Endodermal cell (in vitro differentiated cells): ENCODE results near the gene INVS. TPM values are rescaled to one million over a fixed set of nuclear protein-coding genes. Genes with fewer than 3 reads are reported as not detected.
"Not testable (repeated sequence)": the region's sequence is repeated elsewhere in the genome, so short reads cannot be mapped to it uniquely, and the experiment has no call there.

Experiments used
- DNase-seq: peaks from one replicate; pipeline ENCODE4 v3.0.0-alpha.2; 2017
- H3K27ac ChIP-seq: 2 replicates; pipeline ENCODE4 v1.5.1; 2013; ENCODE audit warnings: mild to moderate bottlenecking, low read depth, low read length, moderate library complexity
- H3K27me3 ChIP-seq: 2 replicates; pipeline ENCODE4 v1.6.1; 2013; ENCODE audit warnings: mild to moderate bottlenecking, low read length, moderate library complexity; ENCODE audit not compliant: insufficient read depth, control insufficient read depth, poor library complexity, severe bottlenecking
- H3K36me3 ChIP-seq: 2 replicates; pipeline ENCODE4 v1.7.0; 2013; ENCODE audit warnings: mild to moderate bottlenecking, low read length, moderate library complexity; ENCODE audit not compliant: control insufficient read depth, insufficient read depth
- H3K4me1 ChIP-seq: one replicate; pipeline ENCODE4 v1.7.0; 2013; ENCODE audit warnings: low read length; ENCODE audit not compliant: control insufficient read depth, insufficient read depth
- H3K4me3 ChIP-seq: 2 replicates; pipeline ENCODE4 v1.5.1; 2013; ENCODE audit warnings: mild to moderate bottlenecking, low read length, moderate library complexity
- H3K9ac ChIP-seq: 2 replicates; pipeline ENCODE4 v1.6.1; 2013; ENCODE audit warnings: mild to moderate bottlenecking, low read length, moderate library complexity; ENCODE audit not compliant: poor library complexity, severe bottlenecking; ENCODE audit errors: extremely low read depth
- H3K9me3 ChIP-seq: 2 replicates; pipeline ENCODE4 v1.6.1; 2013; ENCODE audit warnings: mild to moderate bottlenecking, low read length, moderate library complexity; ENCODE audit not compliant: control insufficient read depth
- H3K27ac Mint-ChIP-seq: 2 replicates; pipeline ENCODE4 v1.8.0; 2020; ENCODE audit warnings: mixed read lengths
- H3K27me3 Mint-ChIP-seq: 2 replicates; pipeline ENCODE4 v1.8.0; 2021; ENCODE audit warnings: mild to moderate bottlenecking, mixed read lengths; ENCODE audit not compliant: insufficient read depth
- H3K36me3 Mint-ChIP-seq: 2 replicates; pipeline ENCODE4 v1.8.0; 2020; ENCODE audit warnings: low read depth, mixed read lengths
- H3K4me1 Mint-ChIP-seq: 2 replicates; pipeline ENCODE4 v1.8.0; 2020; ENCODE audit warnings: mixed read lengths
- H3K4me3 Mint-ChIP-seq: 2 replicates; pipeline ENCODE4 v1.8.0; 2020; ENCODE audit warnings: mild to moderate bottlenecking, moderate library complexity, mixed read lengths
- H3K9me3 Mint-ChIP-seq: 2 replicates; pipeline ENCODE4 v1.8.0; 2020; ENCODE audit warnings: mild to moderate bottlenecking, mixed read lengths
- WGBS, 2 experiments: methylation state at CpG; one replicate each; pipeline versions ENCODE4 v1.1.5 to v1.1.7; 2013; ENCODE audit warnings: missing lambda C conversion rate in 2 of 2, mixed read lengths in 1 of 2; ENCODE audit not compliant: insufficient coverage in 1 of 2, insufficient read length in 1 of 2; 5-methylcytosine and 5-hydroxymethylcytosine counted together
- total RNA-seq, 2 donors: library from RNA; stranded (reverse); fragmentation: NEBNext Ultra II Directional in 1 of 2; extraction: Animal tissue kit (Norgen Biotek cat#: 25700) in 1 of 2; gene quantifications; 2 replicates in 1 of 2; 3 replicates in 1 of 2; pipeline ENCODE4 v1.2.1, GENCODE V29; 2021
- TF ChIP-seq, protein P1 (sequence below): fragments of 200-600 bp; sonication (generic); conservative IDR thresholded peaks from 2 replicates; pipeline ENCODE4 v1.5.0; 2021; ENCODE audit warnings: antibody characterized with exemption, mild to moderate bottlenecking

INVS gene
- total RNA-seq, 2 donors from 2014 or later = 22.8 to 26.6 TPM

DNA sequence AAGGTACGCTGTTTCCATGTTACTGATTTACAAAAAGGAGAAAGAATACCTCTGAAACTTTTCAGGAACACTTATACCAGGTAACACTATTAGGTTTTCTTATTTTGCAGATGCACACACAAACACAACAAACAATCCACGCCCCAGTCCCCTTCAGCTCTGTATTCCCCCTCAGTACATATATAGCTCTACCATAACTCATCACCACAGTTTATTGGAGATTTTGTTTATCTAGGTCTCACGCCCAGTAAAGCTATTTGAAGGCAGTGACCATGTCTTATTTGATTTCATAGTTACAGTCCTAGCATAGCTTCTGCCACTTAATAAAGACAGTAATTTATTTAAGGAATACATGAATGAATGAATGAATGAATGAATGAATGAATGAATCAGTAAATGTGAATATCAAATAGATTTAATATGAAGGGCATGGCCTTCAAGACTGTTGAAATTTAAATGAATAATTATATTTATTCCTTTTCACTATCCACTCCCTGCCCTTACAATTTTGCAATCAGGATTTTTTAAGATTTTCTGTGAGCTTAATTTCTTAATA, 32.9 kb downstream of the INVS start:
- no peaks in the 10 kb centered on the region for H3K27me3 ChIP-seq
- H3K27ac Mint-ChIP-seq = no peak overlapping the region
- H3K27me3 Mint-ChIP-seq = no peaks in the 10 kb centered on the region
- no peaks in the 10 kb centered on the region for H3K4me1 Mint-ChIP-seq
- no peak overlapping the region for H3K4me3 Mint-ChIP-seq
- H3K27ac ChIP-seq = no peak overlapping the region
- peaks cover 21% of the 10 kb centered on the region for H3K36me3 Mint-ChIP-seq
- TF ChIP-seq, protein P1, sequence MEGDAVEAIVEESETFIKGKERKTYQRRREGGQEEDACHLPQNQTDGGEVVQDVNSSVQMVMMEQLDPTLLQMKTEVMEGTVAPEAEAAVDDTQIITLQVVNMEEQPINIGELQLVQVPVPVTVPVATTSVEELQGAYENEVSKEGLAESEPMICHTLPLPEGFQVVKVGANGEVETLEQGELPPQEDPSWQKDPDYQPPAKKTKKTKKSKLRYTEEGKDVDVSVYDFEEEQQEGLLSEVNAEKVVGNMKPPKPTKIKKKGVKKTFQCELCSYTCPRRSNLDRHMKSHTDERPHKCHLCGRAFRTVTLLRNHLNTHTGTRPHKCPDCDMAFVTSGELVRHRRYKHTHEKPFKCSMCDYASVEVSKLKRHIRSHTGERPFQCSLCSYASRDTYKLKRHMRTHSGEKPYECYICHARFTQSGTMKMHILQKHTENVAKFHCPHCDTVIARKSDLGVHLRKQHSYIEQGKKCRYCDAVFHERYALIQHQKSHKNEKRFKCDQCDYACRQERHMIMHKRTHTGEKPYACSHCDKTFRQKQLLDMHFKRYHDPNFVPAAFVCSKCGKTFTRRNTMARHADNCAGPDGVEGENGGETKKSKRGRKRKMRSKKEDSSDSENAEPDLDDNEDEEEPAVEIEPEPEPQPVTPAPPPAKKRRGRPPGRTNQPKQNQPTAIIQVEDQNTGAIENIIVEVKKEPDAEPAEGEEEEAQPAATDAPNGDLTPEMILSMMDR = no peak
- DNase-seq = no peak
- H3K9me3 ChIP-seq = no peaks in the 10 kb centered on the region
- H3K4me1 ChIP-seq = no peaks in the 10 kb centered on the region
- WGBS, 2 experiments = 83% methylated on average over 3 of the region's 3 CpGs; no CpG with 5 or more reads in 1 of the 2 experiments
- no peak overlapping the region for H3K9ac ChIP-seq
- H3K36me3 ChIP-seq = no peaks in the 10 kb centered on the region
- no peak overlapping the region for H3K4me3 ChIP-seq
- H3K9me3 Mint-ChIP-seq = no peaks in the 10 kb centered on the region

DNA sequence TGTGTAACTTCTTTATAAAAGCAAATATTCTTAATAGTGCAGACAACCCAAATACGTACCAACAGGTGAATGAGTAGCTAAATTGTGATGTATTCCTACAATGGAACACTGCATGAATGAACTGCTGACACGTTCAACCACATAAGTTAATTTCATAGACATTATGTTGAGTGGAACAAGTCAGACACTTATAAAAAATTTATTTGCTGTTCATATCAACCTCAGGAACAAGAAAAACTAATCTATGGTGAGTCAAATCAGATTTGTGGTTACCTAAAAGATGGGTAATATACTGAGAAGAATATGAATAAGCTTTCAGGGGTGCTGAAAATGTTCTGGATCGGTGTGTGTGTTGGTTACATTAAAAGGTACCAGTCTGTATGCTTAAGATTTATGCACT, 35.7 kb downstream of the INVS start:
- peaks cover 21% of the 10 kb centered on the region for H3K36me3 Mint-ChIP-seq
- H3K27ac Mint-ChIP-seq = no peak overlapping the region
- TF ChIP-seq, protein P1 = no peak

DNA sequence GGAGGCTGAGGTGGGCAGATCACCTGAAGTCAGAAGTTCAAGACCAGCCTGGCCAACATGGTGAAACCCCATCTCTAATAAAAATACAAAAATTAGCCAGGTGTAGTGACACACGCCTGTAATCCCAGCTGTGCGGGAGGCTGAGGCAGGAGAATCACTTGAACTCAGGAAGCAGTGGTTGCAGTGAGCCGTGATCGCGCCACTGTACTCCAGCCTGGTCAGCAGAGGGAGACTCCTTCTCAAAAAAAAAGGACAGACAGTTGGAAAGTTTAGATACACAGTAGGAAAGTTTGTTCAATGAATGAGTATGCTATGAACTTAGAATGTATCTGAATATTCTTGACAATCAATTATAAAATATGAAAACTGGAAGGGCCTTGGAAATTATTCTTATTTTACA, 37.8 kb downstream of the INVS start:
- H3K4me3 Mint-ChIP-seq, H3K4me3 ChIP-seq, H3K27me3 ChIP-seq, H3K9me3 ChIP-seq, H3K36me3 ChIP-seq, H3K4me1 Mint-ChIP-seq, H3K27me3 Mint-ChIP-seq, H3K9ac ChIP-seq, H3K4me1 ChIP-seq, H3K27ac Mint-ChIP-seq, H3K9me3 Mint-ChIP-seq, H3K27ac ChIP-seq: not testable (repeated sequence)
- TF ChIP-seq, protein P1 = peak; percentile 77
- peaks cover 21% of the 10 kb centered on the region for H3K36me3 Mint-ChIP-seq
- 92% methylated on average over 4 to 5 of the region's 5 CpGs for WGBS, 2 experiments
- DNase-seq = peak; percentile 68

More for the DNA sequence above, 35.7 kb downstream of the INVS start:
- no peak overlapping the region for H3K4me3 ChIP-seq
- H3K27me3 Mint-ChIP-seq = no peaks in the 10 kb centered on the region
- no peaks in the 10 kb centered on the region for H3K36me3 ChIP-seq
- no peaks in the 10 kb centered on the region for H3K9me3 Mint-ChIP-seq
- H3K4me1 Mint-ChIP-seq = peaks cover 5% of the 10 kb centered on the region
- H3K9me3 ChIP-seq = no peaks in the 10 kb centered on the region
- peaks cover 2% of the 10 kb centered on the region for H3K4me1 ChIP-seq
- no peak overlapping the region for H3K9ac ChIP-seq
- no peak overlapping the region for H3K27ac ChIP-seq
- no peaks in the 10 kb centered on the region for H3K27me3 ChIP-seq
- no peak for DNase-seq
- no peak overlapping the region for H3K4me3 Mint-ChIP-seq
- WGBS, 2 experiments = 100% methylated on average over 1 to 3 of the region's 3 CpGs

DNA sequence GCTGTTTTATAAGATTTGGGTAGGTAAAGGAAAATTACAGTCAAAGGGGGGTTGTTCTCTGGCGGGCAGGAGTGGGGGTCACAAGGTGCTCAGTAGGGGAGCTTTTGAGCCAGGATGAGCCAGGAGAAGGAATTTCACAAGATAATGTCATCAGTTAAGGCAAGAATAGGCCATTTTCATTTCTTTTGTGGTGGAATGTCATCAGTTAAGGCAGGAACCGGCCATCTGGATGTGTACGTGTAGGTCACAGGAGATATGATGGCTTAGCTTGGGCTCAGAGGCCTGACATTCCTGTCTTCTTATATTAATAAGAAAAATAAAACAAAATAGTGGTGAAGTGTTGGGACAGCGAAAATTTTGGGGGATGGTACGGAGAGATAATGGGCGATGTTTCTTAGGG, 41.3 kb downstream of the INVS start:
- not testable (repeated sequence) for H3K27ac Mint-ChIP-seq, H3K4me1 Mint-ChIP-seq, H3K9me3 Mint-ChIP-seq, H3K4me1 ChIP-seq, H3K27me3 Mint-ChIP-seq, H3K36me3 ChIP-seq, DNase-seq, H3K9me3 ChIP-seq, H3K27ac ChIP-seq, H3K4me3 Mint-ChIP-seq, H3K27me3 ChIP-seq
- Histone ChIP-seq H3K9ac (peak overlapping the region; percentile 53), H3K4me3 (peak overlapping the region; percentile 58)
- peaks cover 14% of the 10 kb centered on the region for H3K36me3 Mint-ChIP-seq
- WGBS, 2 experiments = 77 to 95% methylated on average over 3 of the region's 6 CpGs

DNA sequence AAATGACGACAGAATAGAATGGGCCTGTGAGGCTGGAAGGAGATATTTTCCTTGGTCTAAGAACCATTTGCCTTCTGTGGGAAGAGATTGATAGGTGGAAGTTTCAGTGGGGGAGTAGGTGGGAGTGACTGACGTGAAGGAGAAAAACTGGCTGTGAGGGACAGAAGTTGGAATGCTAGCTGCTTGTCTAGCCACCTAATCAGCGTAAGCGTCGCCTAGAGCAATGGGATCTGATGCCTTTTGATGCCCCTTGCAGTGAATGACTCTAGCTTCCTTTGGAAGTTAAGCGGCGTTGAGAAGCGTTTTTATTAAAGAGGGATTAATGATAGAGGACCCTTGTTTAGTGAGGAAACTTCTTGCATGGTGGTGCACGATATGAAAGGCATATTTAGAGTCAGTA, 42.8 kb downstream of the INVS start:
- H3K36me3 ChIP-seq, H3K9ac ChIP-seq, H3K4me1 ChIP-seq, H3K9me3 ChIP-seq, H3K27me3 ChIP-seq, H3K27ac Mint-ChIP-seq, H3K27me3 Mint-ChIP-seq, H3K27ac ChIP-seq, DNase-seq, H3K9me3 Mint-ChIP-seq, H3K4me3 Mint-ChIP-seq: not testable (repeated sequence)
- Mint-ChIP-seq H3K36me3 (peaks cover 10% of the 10 kb centered on the region), H3K4me1 (peaks cover 19% of the 10 kb centered on the region)
- peak overlapping the region; percentile 58 for H3K4me3 ChIP-seq
- 87 to 92% methylated on average over 7 to 9 of the region's 9 CpGs for WGBS, 2 experiments
